H1 (cell line): ENCODE measurements around the gene HOXB8. TPM values are rescaled to one million over a fixed set of nuclear protein-coding genes. Genes with fewer than 3 reads are reported as not detected.
A peak's percentile ranks its signal among the peaks of the same experiment; 100 is the strongest.

Experiments
- MAFK ChIP-seq: IDR thresholded peaks from 2 replicates; pipeline ENCODE4 v1.6.1; 2012; ENCODE audit warnings: low read depth, mild to moderate bottlenecking, improper control_type of control experiment, low read length
- YY1 ChIP-seq: IDR thresholded peaks from 2 replicates; pipeline ENCODE4 v1.6.1; 2011; ENCODE audit warnings: low read depth, mild to moderate bottlenecking, low read length
- ZNF274 ChIP-seq: IDR thresholded peaks from 2 replicates; pipeline ENCODE4 v1.7.0; 2012; ENCODE audit warnings: low read length, borderline replicate concordance; ENCODE audit errors: extremely low read depth
- polyA plus RNA-seq, 7 experiments: library from polyadenylated mRNA; depleted of rRNA in 3 of 7; stranded (reverse) in 5 of 7; unstranded in 2 of 7; fragments of >200 nt in 5 of 7; fragments of 200-250 nt in 2 of 7; gene quantifications; 1 replicate in 5 of 7; 2 replicates in 1 of 7; 4 replicates in 1 of 7; pipeline versions ENCODE4 v1.2.1 to v1.2.3, GENCODE V29; 2011 to 2013; ENCODE audit warnings: missing spikeins in 2 of 7, mixed read lengths in 2 of 7
- total RNA-seq: library from RNA; stranded (reverse); fragmentation: NEBNext Ultra II Directional; extraction: Animal tissue kit (Norgen Biotek cat#: 25700); gene quantifications from 2 replicates; pipeline ENCODE4 v1.2.1, GENCODE V29; 2021

The HOXB8 gene
- total and polyA plus RNA-seq, 2 of the 8 experiments (the other 6 are each of a cell fraction or from before 2014, with no cell fraction given): not detected

DNA sequence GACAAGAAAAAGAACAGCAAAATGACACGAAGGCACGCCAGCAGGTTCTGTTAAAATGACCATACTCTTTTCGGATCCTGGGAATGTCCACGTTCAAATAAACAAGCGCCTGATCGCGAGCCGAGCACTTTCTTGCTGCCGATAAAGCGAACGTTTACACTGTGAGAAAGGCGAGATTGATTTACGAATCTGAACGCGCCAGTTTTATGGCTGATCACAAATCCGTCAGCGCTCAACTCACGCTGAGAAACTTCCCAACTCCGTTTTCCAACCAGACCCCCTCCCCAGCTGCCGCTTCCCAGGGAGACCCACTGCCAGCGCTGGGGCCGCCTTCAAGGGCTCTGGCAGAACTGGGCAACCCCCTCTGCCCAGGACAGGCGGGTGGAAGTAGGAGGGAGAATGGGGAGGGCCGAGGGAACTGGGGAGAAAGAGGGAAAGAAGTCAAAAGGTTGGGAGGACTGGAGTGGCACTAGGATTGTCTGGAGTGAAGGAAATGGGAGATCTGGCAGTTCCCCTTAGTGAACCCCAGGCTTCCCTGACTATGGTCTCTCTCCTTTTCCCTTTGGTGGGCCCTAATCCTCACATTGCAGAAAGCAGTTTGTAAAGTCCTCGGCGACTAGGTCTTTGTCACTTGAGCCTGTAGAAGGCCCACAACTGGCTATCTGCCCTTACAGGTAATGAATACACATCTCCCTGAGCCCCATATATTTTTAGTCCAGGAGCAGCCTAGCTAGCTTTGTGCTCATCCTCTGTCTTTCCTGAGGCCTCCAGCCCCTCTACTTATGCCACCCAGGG is 43.9 kb downstream of the HOXB8 start (continued):
- 0 out of 2 replicates have a peak, but pooled peaks have one; percentile 7 for TF ChIP-seq YY1
- no peak for TF ChIP-seq MAFK
- no peak for TF ChIP-seq ZNF274
- TF ChIP-seq, all 59 proteins: peak for 6
